SU-DHL-6 (cell line): ENCODE measurements around the gene DENND6B.

Experiments used
- CTCF ChIP-seq: fragments of 200-600 bp; sonication (generic); IDR thresholded peaks from one replicate; pipeline ENCODE4 v1.5.1; 2017; ENCODE audit warnings: antibody characterized with exemption, mild to moderate bottlenecking, low read length, moderate library complexity; ENCODE audit not compliant: insufficient read depth, poor library complexity, severe bottlenecking
- EZH2phosphoT487 ChIP-seq: fragments of 200-600 bp; sonication (generic), shearing (Covaris generic); conservative IDR thresholded peaks from 2 replicates; pipeline ENCODE4 v1.6.1; 2018; ENCODE audit warnings: mild to moderate bottlenecking, antibody characterized with exemption, low read length, moderate library complexity, mixed read lengths

GRCh38 chr22:50298266-50298637, 28.6 kb downstream of the DENND6B start:
- TF ChIP-seq CTCF (no peak), EZH2phosphoT487 (no peak)
